Mucosa of rectum (tissue), 2 donors: ENCODE results near the gene TMEM267.
A peak's percentile ranks its signal among the peaks of the same experiment; 100 is the strongest.
"Not testable (repeated sequence)": the region's sequence is repeated elsewhere in the genome, so short reads cannot be mapped to it uniquely, and the experiment has no call there.

Experiments
- H3K27ac ChIP-seq, 2 donors: one replicate each; pipeline ENCODE4 v1.7.0; 2013; ENCODE audit warnings: inconsistent platforms in 2 of 2, low read depth in 2 of 2, low read length in 2 of 2
- H3K27me3 ChIP-seq, 2 donors: one replicate each; pipeline ENCODE4 v1.7.0; 2013; ENCODE audit warnings: low read length in 2 of 2; ENCODE audit not compliant: control insufficient read depth in 2 of 2, insufficient read depth in 2 of 2
- H3K36me3 ChIP-seq, 2 donors: one replicate each; pipeline ENCODE4 v1.7.0; 2013; ENCODE audit warnings: low read length in 2 of 2; ENCODE audit not compliant: control insufficient read depth in 2 of 2, insufficient read depth in 2 of 2
- H3K4me1 ChIP-seq, 2 donors: one replicate each; pipeline ENCODE4 v1.7.0; 2013; ENCODE audit warnings: low read length in 2 of 2, mild to moderate bottlenecking in 1 of 2; ENCODE audit not compliant: control insufficient read depth in 2 of 2, insufficient read depth in 2 of 2
- H3K4me3 ChIP-seq, 2 donors: one replicate each; pipeline ENCODE4 v1.7.0; 2013; ENCODE audit warnings: low read length in 2 of 2
- H3K9ac ChIP-seq, 2 donors: one replicate each; pipeline ENCODE4 v1.7.0; 2013; ENCODE audit warnings: low read length in 2 of 2, low read depth in 1 of 2, mild to moderate bottlenecking in 1 of 2
- H3K9me3 ChIP-seq, 2 donors: one replicate each; pipeline ENCODE4 v1.7.0; 2013; ENCODE audit warnings: low read length in 2 of 2; ENCODE audit not compliant: control insufficient read depth in 2 of 2
- donor health status: healthy.
- donor health status: Normal muscosa, but diverticular disease.

The TMEM267 gene

DNA sequence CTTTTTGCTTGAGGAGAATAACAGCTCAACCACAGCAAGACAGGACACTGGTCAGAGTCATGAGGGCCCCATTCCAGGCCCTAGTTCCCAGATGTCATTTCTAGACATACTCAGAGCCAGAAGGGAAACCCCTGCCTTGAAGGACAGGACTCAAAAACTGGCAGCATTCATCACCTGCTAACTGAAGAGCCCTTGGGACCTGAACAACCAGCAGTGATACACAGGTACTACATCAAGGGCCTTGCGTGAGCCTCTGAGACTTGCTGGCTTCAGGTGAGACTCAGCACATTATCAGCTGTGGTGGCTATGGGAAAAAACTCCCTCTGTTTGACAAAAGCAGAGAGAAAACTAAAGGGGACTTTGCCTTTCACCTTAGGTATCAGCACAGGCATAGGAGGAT, 22.6 kb downstream of the TMEM267 start:
- H3K9ac ChIP-seq, result no peak overlapping the region
- peaks cover 2 to 4% of the 10 kb centered on the region in 2 donors for H3K36me3 ChIP-seq
- no peaks in the 10 kb centered on the region for H3K27me3 ChIP-seq
- no peaks in the 10 kb centered on the region for H3K4me1 ChIP-seq
- no peak overlapping the region for H3K27ac ChIP-seq
- no peaks in the 10 kb centered on the region for H3K9me3 ChIP-seq
- H3K4me3 ChIP-seq, result no peak overlapping the region

DNA sequence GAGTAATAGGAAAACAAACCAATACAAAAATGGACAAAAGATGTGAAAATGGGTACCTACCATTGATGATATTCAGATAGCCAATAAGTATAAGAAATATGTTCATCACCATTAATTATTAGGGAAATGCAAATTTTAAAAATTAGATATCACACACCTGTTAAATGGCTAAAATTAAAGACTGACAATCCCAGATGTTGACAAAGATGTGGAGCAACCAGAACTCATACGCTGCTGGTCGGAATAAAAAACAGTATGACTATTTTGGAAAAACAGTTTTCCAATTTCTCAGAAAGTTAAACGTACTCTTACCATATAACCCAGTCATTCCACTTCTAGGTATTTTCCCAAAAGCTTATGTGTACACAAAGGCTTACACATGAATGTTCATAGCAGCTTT, 27.1 kb downstream of the TMEM267 start:
- Histone ChIP-seq H3K9ac (no peak overlapping the region), H3K27ac (no peak overlapping the region), H3K9me3 (no peaks in the 10 kb centered on the region), H3K4me1 (no peaks in the 10 kb centered on the region), H3K36me3 (peaks cover 4 to 5% of the 10 kb centered on the region in 2 donors), H3K4me3 (no peak overlapping the region), H3K27me3 (no peaks in the 10 kb centered on the region)

DNA sequence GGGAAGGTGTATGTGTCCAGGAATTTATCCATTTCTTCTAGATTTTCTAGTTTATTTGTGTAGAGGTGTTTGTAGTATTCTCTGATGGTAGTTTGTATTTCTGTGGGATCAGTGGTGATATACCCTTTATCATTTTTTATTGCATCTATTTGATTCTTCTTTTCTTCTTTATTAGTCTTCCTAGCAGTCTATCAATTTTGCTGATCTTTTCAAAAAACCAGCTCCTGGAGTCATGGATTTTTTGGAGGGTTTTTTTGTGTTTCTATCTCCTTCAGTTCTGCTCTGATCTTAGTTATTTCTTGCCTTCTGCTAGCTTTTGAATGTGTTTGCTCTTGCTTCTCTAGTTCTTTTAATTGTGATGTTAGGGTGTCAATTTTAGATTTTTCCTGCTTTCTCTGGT, 42.1 kb downstream of the TMEM267 start:
- H3K9ac ChIP-seq, H3K27me3 ChIP-seq, H3K36me3 ChIP-seq, H3K4me3 ChIP-seq, H3K9me3 ChIP-seq, H3K27ac ChIP-seq, H3K4me1 ChIP-seq: not testable (repeated sequence)

DNA sequence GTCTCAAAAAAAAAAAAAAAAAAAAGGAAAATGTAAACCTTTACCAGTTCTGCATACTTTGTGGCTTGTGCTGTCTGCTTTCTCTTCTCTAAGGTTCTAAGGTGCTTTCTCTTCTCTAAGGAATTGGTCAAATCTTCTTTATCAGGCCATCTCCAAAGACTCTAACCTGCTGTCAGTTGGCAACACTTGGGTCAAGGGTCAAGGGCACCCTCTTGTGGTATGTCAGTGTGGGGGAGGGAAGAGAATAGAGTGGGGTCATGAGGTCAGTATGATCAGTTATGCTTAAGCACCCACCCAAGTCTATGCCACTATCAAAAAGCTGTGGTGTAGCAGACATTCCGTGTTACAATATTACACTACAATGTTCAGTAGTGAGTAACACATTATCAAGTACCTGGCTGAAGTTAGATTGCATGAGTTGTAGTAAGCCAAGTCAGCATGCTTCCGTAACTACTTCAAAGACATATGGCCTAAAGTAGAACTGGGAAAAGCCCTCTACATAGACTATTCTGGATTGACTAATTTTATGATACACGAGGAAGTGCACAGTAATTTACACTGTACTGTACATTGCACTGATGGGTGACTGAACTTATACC, 46.5 kb downstream of the TMEM267 start:
- no peaks in the 10 kb centered on the region for H3K27me3 ChIP-seq

DNA sequence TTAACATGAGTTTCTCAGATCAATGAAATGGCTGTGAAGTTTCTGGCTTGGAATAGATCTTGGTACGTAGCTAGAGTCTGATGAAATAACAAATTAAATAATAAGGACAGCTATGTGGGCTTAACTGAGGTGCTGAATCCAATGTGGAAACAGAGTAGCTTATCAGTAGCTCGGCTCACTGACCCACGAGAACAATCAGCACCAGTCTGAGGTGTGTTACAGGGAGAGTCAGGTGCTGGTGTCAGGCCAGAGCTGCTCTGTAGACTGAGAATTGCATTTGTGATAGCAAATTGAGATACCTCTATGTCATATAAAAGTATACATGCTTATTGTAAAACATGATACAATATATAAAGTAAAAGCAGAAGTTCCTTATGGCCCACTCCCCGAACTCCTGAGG, 50.3 kb downstream of the TMEM267 start:
- Histone ChIP-seq H3K4me3 (no peak overlapping the region), H3K36me3 (no peaks in the 10 kb centered on the region), H3K4me1 (peaks cover 8 to 13% of the 10 kb centered on the region in 2 donors), H3K9ac (no peak overlapping the region), H3K27me3 (no peaks in the 10 kb centered on the region), H3K27ac (no peak overlapping the region), H3K9me3 (no peaks in the 10 kb centered on the region)

More for the DNA sequence above, 46.5 kb downstream of the TMEM267 start:
- H3K9ac ChIP-seq, result no peak overlapping the region
- H3K9me3 ChIP-seq, result no peaks in the 10 kb centered on the region
- H3K36me3 ChIP-seq, result no peaks in the 10 kb centered on the region
- H3K4me1 ChIP-seq, result peaks cover 8 to 9% of the 10 kb centered on the region in 2 donors
- no peak overlapping the region for H3K4me3 ChIP-seq
- no peak overlapping the region for H3K27ac ChIP-seq

DNA sequence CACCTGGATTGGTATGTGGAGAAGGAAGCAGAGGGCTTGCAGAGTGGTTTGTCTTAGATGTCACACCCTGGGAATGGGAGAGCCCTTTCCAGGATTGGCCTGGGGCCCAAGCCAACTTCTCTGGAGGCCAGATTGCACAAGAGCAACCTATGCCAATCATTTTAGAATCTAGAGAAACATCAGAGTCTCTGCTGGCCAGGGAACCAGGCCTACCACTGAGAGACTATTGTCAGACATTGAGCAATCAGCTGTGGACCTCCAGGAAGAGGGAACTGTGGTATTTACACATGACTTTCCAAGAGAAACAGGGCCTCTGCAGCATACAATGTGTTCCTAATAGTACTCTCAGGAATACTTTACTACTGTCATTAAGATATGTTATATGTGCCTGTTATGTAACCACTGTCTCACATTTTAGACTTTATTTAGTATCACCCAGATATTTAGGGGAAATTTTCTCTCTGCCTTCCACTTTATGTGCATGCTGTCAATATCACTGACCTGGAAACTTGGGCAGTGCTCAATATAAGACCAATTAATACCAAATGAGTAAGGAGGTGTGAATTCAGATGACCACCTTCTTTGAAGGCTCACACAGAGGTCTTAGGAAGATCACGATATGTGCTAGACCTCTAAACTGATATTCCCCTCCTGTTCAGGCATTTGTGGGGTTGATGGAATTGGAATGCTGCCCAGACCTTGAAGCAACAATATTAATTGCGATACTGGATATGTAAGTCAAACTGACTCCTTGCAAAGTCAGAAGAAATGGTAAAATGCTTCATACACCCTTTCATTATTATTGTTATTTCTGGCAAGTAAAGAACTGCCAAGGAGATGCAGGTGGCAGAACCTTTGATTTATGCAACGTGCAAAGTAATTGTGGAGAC, 50.9 kb downstream of the TMEM267 start:
- Histone ChIP-seq H3K4me3 (no peak overlapping the region), H3K4me1 (peaks cover 8 to 13% of the 10 kb centered on the region in 2 donors), H3K9ac (peak overlapping the region in 1 of 2 donors; percentile 1), H3K27ac (peak overlapping the region; percentile 40 to 65), H3K9me3 (no peaks in the 10 kb centered on the region), H3K27me3 (no peaks in the 10 kb centered on the region), H3K36me3 (no peaks in the 10 kb centered on the region)

DNA sequence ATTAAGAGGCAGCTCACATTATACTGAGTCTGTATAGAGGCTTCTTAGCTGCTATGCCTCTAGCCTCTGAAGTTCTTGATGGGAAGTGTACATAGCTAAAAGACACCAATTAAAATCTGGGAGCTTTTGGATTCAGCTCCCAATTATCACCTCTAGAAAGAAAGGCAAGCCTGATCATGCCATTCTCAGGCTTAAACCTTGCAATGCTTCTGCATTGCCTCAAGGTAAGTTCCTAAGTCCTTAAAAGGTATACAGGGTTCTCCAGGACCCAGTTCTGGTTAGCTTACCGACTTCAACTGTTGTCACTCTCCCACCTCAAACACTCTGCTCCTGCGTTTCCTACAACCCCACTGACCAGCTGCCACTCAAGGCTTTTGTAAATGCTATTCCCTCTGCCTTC, 54.0 kb downstream of the TMEM267 start:
- Histone ChIP-seq H3K27me3 (no peaks in the 10 kb centered on the region), H3K9ac (no peak overlapping the region), H3K9me3 (no peaks in the 10 kb centered on the region), H3K4me1 (peaks cover 8 to 13% of the 10 kb centered on the region in 2 donors), H3K4me3 (no peak overlapping the region), H3K36me3 (no peaks in the 10 kb centered on the region), H3K27ac (no peak overlapping the region)

DNA sequence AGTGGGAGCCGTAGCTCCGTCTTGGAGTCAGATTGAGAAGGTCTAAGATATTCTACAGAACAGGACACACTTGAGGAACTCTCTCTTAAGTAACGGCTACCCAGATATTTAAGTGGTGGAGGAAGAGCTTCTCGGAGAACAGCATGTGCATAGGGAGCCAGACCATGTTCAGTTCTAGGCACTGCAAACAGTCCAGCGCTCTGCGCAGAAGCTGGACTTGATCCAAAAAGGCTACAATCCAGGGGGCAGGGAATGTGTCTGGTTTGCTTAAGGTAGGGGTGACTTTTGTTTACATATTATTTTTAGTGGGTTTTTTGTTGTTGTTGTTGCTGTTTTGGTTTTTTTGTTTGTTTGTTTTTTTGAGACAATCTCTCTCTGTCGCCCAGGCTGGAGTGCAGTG, 54.6 kb downstream of the TMEM267 start:
- Histone ChIP-seq H3K27ac (no peak overlapping the region), H3K4me3 (no peak overlapping the region), H3K27me3 (no peaks in the 10 kb centered on the region), H3K9me3 (no peaks in the 10 kb centered on the region), H3K9ac (no peak overlapping the region), H3K4me1 (peaks cover 8 to 13% of the 10 kb centered on the region in 2 donors), H3K36me3 (no peaks in the 10 kb centered on the region)

DNA sequence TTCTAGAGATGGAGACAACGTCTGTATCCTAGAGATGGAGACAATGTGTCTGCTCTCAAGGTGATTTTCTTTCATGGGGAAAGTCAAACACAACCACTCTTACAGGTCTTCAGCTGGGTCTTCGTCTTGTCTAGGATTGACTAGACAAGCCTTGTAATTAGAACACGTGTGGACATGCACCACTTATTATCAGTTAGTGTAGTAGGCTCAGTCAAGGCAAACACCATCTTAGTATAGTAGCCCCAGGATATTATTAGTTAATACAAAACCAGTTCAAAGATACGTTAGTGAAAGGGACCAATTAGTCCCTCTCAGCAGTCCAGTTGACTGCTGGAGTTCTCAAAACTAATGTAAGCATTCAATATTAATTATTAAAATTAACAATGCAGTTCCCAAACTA, 56.4 kb downstream of the TMEM267 start:
- H3K9ac ChIP-seq, result no peak overlapping the region
- no peaks in the 10 kb centered on the region for H3K36me3 ChIP-seq
- H3K27me3 ChIP-seq, result no peaks in the 10 kb centered on the region
- no peak overlapping the region for H3K27ac ChIP-seq
- no peak overlapping the region for H3K4me3 ChIP-seq
- peaks cover 3 to 5% of the 10 kb centered on the region in 2 donors for H3K4me1 ChIP-seq
- no peaks in the 10 kb centered on the region for H3K9me3 ChIP-seq

DNA sequence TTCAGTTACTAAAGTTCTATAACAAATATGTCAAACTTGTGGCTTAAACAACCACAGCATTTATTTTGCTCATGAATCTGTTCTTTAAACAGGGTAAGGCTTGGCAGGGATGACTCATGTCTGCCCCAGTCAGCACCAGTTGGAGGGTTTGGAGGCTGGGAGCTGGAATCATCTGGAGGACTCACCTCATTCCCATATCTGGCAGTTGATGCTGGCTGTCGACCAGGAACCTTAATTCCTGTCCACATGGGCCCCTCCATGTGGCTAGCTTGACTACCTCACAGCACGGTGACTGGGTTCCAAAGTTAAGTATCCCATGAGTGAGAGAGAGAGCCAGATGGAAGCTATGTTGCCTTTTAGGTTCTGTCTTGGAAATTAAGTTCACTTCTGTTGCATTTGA, 57.7 kb downstream of the TMEM267 start:
- Histone ChIP-seq H3K27ac (no peak overlapping the region), H3K4me3 (no peak overlapping the region), H3K27me3 (no peaks in the 10 kb centered on the region), H3K9ac (no peak overlapping the region), H3K4me1 (peaks cover 7 to 9% of the 10 kb centered on the region in 2 donors), H3K36me3 (no peaks in the 10 kb centered on the region), H3K9me3 (no peaks in the 10 kb centered on the region)
